DMS153 (cell line): ENCODE data around the gene IFNA21.
"Not testable (repeated sequence)": the region's sequence is repeated elsewhere in the genome, so short reads cannot be mapped to it uniquely, and the experiment has no call there.

Experiments used
- DNase-seq: peaks from one replicate; lab custom pipeline; 2025; lab: John Stamatoyannopoulos, UW

Gene IFNA21

GRCh38 chr9:21166560-21166959, at the start of gene IFNA21:
TSS of gene IFNA21 (minus strand) at chr9:21166660. CDS start at chr9:21166612, 48 bp downstream.
- not testable (repeated sequence) for DNase-seq

DNA sequence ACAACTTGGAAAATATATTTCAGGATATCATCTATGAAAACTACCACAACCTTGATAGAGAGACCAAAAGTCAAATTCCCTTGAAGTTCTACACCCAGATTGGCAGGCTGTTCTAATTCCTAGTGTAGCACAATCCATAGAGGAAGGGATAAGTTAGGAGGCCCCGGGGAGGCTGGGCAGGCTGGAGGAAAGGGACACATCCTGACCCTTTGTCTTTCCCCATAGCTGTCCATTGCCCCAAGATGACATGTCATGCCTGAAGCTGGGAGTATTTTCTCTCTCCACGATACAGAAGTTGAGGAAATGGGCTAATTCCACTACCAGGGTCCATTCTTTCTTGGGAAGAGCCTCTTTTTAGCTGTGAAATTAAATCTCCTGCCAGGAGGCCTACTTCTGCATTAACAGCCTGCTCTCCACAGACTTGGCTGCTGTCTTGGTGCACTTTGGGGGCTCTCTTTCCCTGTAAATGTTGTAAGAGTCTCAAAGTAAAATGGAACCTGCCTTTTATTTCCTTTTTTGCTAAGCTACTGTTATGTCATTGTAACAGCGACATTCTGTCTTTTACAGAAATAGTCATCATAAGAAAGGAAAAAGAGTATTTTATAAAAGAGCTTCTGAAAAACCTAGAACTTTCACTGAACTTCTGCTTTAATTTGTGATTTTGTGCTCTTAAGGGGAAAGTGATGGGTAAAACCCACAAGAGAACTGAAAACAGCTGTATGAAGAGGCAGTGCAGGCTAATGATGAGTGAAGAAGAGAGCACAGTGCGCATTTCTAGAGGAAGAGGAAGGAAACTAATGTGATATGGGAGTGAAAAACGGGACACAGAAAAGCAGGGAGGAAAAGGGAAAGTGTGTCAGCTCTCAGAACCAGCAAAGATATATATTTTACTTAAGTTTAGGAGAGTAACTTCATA, 47.2 kb upstream of the IFNA21 start:
- not testable (repeated sequence) for DNase-seq

DNA sequence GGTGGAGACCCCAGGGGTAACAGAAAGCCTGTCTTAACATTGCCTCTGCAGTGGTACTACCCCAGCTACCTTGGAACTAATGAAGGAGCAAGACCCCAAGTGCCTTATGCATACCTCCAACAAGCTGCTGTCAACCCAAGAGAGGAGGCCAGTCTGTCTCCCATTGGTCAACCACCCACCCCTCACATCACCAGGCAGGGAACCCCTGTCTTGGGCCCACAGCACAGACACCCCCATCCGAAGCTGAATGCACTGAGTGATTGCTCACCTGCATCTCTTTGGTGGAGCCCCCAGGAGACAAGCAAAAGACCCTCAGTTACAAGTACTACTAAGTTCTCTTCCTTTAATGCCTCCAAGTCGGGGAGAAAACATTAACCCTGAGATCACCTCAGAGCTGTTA, 45.7 kb upstream of the IFNA21 start:
- DNase-seq, result not testable (repeated sequence)

GRCh38 chr9:21210782-21211181, 44.3 kb upstream of the IFNA21 start:
- DNase-seq, result not testable (repeated sequence)

DNA sequence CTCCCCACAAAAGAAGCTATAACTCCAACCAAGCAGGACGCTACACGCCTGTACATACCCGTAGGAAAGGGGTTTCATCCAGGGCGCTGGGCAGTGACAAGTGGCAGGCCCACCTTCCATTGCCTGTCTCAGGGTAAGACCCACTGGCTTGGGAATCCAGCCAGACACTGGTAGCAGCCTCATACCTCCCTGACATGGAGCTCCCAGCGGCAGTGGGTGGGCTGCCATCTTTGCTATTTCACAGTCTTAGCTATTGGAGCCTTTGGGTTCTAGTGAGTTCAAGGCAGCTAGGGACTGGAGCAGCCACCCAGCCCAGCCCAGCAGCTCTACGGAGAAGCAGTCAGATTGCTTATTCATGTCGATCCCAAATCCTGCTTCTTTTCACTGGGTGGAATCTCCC, 43.9 kb upstream of the IFNA21 start:
- no peak for DNase-seq

DNA sequence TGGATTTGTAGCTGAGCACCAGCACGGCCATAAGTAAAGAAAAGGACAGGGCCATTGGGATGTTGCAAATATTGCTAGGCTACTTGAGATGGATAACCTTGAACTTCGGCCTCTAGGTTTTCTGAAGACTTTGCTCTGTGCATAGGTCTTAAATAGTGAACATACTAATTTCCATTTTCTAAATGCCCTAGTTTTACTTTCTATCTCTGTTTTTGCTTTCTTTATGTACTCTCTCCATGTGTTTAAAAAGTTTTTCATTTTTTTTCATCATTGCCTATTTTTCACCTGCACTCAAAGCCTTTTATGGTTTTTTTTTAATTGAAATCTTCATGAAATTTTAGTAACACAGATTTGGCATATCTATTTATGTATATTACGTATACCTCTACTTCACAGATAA, 40.6 kb upstream of the IFNA21 start, which contains the start of gene IFNA10:
IFNA10 (minus strand) TSS at position 101 of the 400 bp plus-strand sequence; CDS start at position 55, 46 bp downstream.
- not testable (repeated sequence) for DNase-seq

GRCh38 chr9:21205204-21205603, 38.7 kb upstream of the IFNA21 start:
- DNase-seq, result no peak

GRCh38 chr9:21202105-21202504, 35.6 kb upstream of the IFNA21 start, which contains the start of gene IFNA7:
TSS of gene IFNA7 (minus strand) at chr9:21202205. CDS start at chr9:21202165, 40 bp downstream.
- not testable (repeated sequence) for DNase-seq

- not testable (repeated sequence) for DNase-seq
Measured at GRCh38 chr9:21194867-21195776, 28.7 kb upstream of the IFNA21 start.

GRCh38 chr9:21187487-21187886, 21.0 kb upstream of the IFNA21 start, which contains the start of gene IFNA4:
TSS of gene IFNA4 (minus strand) at chr9:21187587. CDS start at chr9:21187531, 56 bp downstream.
- not testable (repeated sequence) for DNase-seq

- not testable (repeated sequence) for DNase-seq
Measured at GRCh38 chr9:21182810-21183736, 16.6 kb upstream of the IFNA21 start.

GRCh38 chr9:21174671-21175070, 8.2 kb upstream of the IFNA21 start:
- no peak for DNase-seq

DNA sequence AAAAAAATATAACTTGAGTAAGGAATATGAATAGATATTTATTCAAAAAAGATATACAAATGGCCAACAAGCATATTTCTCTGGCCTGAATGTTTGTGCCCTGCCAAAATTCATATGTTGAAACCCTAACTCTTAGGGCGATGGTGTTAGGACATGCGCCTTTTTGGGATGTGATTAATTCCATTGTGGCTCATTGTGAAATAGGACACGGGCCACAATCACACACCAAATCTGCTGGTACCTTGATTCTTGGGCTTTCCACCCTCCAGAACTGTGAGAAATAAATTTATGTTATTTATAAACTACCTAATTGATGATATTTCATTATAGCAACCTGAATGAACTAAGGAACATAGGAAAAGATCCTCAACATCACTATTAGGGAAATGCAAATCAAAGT, 5.7 kb upstream of the IFNA21 start:
- DNase-seq, result no peak

- DNase-seq, result no peak
Measured at GRCh38 chr9:21171351-21171750, 4.9 kb upstream of the IFNA21 start.

GRCh38 chr9:21165516-21165915, 944 bp downstream of the IFNA21 start:
- no peak for DNase-seq

DNA sequence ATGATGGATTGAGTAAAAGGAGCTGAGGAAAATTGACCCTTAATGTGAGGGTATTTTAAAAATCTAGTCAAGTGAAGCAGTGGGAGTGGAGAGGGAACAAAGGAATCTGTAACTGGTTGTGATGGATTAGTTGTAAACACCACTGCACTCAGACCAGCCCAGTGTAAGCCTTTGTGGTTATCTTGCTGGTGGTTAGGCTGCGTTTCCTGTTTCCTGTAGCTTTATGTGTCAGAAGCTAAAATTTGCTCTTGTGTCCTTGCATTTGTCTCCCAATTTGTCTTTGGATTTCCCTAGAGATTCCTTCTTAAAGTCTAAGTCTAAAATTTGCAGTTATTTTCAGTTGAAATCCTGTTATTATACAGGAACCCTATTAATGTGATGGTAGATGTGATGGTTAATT, 6.3 kb downstream of the IFNA21 start:
- peak; percentile 24 for DNase-seq

- no peak for DNase-seq
Measured at GRCh38 chr9:21155501-21155900, 11.0 kb downstream of the IFNA21 start.

- DNase-seq, result peak; percentile 17
Measured at GRCh38 chr9:21154018-21154608, 12.3 kb downstream of the IFNA21 start.

DNA sequence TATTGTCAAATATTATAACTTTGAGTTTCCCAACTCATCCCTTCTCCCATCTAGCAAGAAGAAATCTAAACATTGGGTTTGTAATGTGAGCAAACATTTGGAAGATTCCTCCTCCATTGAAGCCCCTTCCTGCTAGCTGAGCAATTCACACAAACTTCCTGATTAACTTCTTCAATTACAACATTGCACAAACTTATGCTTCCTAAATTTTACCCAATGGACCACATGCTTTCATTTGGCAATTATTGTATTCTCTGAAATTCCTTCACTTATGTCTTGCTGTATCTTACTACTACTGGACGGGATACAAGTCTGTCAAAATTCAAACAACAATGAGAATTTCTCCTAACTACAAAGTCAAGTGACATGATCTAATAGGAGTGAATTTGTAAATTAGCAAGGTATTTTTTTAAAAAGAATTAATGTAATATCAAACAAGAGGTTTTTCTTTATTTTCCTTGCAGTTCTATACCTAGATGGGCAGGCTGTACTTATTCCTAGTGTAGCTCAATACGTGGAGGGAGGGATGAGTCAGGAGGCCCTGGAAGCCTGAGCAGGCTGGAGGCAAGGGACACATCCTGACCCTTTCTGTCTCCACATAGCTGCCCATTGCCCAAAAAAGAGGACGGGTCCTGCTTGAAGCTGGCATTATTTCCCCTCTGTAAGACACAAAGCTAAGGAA, 13.0 kb downstream of the IFNA21 start:
- DNase-seq, result no peak

- no peak for DNase-seq
Measured at GRCh38 chr9:21144603-21145002, 21.9 kb downstream of the IFNA21 start.
